BJ (cell line): ENCODE results near the gene KRTAP10-2. TPM values are rescaled to one million over a fixed set of nuclear protein-coding genes. Genes with fewer than 3 reads are reported as not detected.

ENCODE experiments used
- CTCF ChIA-PET: fragments of 350-600 bp; formaldehyde crosslinking; extraction: SDS; loops from one replicate; lab custom pipeline; 2021; ENCODE audit warnings: antibody characterized with exemption, inconsistent platforms; lab: Yijun Ruan, JAX
- POLR2A ChIA-PET: fragments of 300-600 bp; sonication (Branson Sonifier 250); formaldehyde crosslinking; extraction: SDS; loops from one replicate; lab custom pipeline; 2021; ENCODE audit warnings: antibody characterized with exemption; lab: Charles Lee
- DNase-seq: peaks from one replicate; pipeline ENCODE4 v3.0.0-alpha.2; 2011; ENCODE audit warnings: low read depth
- H3K27me3 ChIP-seq: 2 replicates; pipeline ENCODE4 v1.6.0; 2011; ENCODE audit warnings: low read length; ENCODE audit not compliant: control insufficient read depth, insufficient read depth
- H3K36me3 ChIP-seq: 2 replicates; pipeline ENCODE4 v1.5.1; 2011; ENCODE audit warnings: low read length; ENCODE audit not compliant: control insufficient read depth, insufficient read depth
- H3K4me3 ChIP-seq: 2 replicates; pipeline ENCODE4 v1.5.1; 2011; ENCODE audit warnings: low read depth, mild to moderate bottlenecking, control low read depth, low read length
- CTCF ChIP-seq: IDR thresholded peaks from 2 replicates; pipeline ENCODE4 v1.5.1; 2011; ENCODE audit warnings: low read depth, mild to moderate bottlenecking, control low read depth, inconsistent platforms, low read length, moderate library complexity; ENCODE audit not compliant: insufficient read depth
- polyA plus RNA-seq: library from polyadenylated mRNA; depleted of rRNA; stranded (reverse); fragments of >200 nt; gene quantifications from 2 replicates; pipeline ENCODE4 v1.2.3, GENCODE V29; 2011

The KRTAP10-2 gene
- polyA plus RNA-seq, 1 experiment = not detected

DNA sequence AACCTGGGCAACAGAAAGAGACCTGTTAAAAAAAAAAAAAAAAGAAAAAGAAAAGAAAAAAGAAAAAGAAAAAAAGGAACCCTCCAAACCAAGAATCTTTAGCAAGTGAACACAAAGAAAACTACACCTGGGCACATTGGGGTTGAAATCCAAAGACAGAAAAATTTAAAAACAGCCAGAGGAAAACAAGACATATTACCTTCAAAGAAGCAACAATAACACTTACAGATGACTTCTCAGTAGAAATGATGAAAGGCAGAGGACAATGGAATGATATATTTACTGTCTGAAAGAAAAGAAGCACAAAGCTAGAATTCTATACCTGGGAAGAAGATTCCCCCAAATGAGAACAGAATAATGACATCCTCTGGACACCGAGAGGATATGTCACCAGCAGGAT, 8.6 kb downstream of the KRTAP10-2 start:
- no peaks in the 10 kb centered on the region for H3K36me3 ChIP-seq
- no peak overlapping the region for H3K4me3 ChIP-seq
- TF ChIP-seq CTCF = no peak
- DNase-seq = no peak
- no peaks in the 10 kb centered on the region for H3K27me3 ChIP-seq
- ChIA-PET CTCF (no interaction called here), POLR2A (no interaction called here)

DNA sequence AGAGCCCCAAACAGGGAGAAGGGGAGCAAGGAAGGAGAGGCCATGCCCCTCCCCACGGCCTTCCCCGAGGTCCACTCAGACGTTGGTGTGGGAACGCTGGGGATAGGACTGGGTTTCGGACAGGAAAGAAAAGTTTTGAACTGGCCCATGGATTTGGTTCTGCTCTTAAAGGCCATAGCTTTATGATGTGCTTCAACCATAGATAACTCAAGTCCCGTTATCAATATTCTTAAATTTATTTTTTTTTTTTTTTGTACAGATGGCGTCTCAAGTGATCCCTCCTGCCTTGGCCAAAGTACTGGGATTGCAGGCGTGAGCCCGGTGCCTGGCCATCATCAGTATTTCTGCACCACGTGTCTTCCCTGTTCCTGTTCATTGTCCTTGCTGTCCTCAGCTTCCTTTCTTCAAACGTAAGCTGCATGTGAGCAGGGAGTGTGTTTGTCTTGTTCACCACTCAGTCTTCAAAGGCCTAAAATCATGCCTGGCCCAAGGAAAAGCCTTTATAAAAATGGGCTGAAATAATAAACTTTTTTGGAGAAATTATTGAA, 10.5 kb downstream of the KRTAP10-2 start:
- DNase-seq = no peak
- CTCF ChIA-PET = no interaction called here
- POLR2A ChIA-PET = no interaction called here

DNA sequence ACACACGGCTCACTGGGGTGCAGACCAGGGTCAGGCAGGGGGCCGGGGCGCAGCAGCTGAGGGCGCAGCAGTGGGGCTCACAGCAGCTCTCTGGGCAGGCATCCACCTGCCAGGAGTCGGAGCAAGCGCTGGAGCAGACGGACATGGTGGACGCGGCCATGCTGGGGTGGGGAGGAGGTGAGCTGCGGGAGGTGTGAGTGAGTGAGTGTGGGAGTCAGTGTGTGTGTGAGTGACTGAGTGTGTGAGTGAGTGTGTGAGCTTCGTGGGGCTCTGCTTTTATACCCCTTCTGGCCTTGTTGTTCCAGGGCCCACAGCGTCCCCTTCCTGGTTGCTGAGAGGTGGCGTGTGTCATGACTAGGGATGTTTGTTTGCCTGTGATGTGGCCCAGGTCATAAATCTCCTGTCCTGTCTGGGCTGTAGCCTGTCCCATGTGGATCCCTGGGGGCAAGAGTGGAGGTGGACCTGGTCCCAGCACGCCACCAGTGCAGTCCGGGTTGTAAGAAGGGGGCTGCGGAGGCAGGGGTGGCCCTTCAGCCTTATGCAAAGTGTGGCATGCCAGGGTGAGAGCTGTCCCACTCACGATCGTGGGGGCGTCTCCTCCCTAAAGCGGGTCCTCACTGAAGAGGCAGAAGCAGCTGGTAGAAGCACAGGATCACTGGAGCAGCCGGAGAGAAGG, 11.2 kb downstream of the KRTAP10-2 start, which contains the start of gene KRTAP10-1:
KRTAP10-1 (minus strand) TSS at position 205 of the 676 bp plus-strand sequence; CDS start at position 160, 45 bp downstream.
- ChIA-PET POLR2A (no interaction called here), CTCF (no interaction called here)
- H3K36me3 ChIP-seq = no peaks in the 10 kb centered on the region
- no peak within 1 kb of the TSS for H3K4me3 ChIP-seq
- H3K27me3 ChIP-seq = no peaks in the 10 kb centered on the region
- no peak for TF ChIP-seq CTCF
- DNase-seq = no peak

More for the DNA sequence above, 10.5 kb downstream of the KRTAP10-2 start:
- no peaks in the 10 kb centered on the region for H3K36me3 ChIP-seq
- no peak overlapping the region for H3K4me3 ChIP-seq
- TF ChIP-seq CTCF = no peak
- no peaks in the 10 kb centered on the region for H3K27me3 ChIP-seq

GRCh38 chr21:44539046-44539445, 12.3 kb downstream of the KRTAP10-2 start:
- no peak overlapping the region for H3K4me3 ChIP-seq
- H3K36me3 ChIP-seq = no peaks in the 10 kb centered on the region
- H3K27me3 ChIP-seq = no peaks in the 10 kb centered on the region
- POLR2A ChIA-PET = no interaction called here
- CTCF ChIA-PET = no interaction called here
- no peak for DNase-seq
- TF ChIP-seq CTCF = no peak

GRCh38 chr21:44537930-44538911, 13.1 kb downstream of the KRTAP10-2 start:
- ChIA-PET CTCF (no interaction called here), POLR2A (no interaction called here)
- H3K27me3 ChIP-seq = no peaks in the 10 kb centered on the region
- no peak for DNase-seq
- no peaks in the 10 kb centered on the region for H3K36me3 ChIP-seq
- no peak overlapping the region for H3K4me3 ChIP-seq
- TF ChIP-seq CTCF = no peak
